Neural cell (in vitro differentiated cells): ENCODE data around the gene RPL35A. TPM values are rescaled to one million over a fixed set of nuclear protein-coding genes. Genes with fewer than 3 reads are reported as not detected.

ENCODE experiments used
- H2AFZ ChIP-seq: fragments of 200-600, 300-800 bp; sonication (generic), shearing (Covaris generic); 2 replicates; pipeline ENCODE4 v1.6.0; 2014; ENCODE audit warnings: low read depth, mild to moderate bottlenecking, antibody characterized with exemption, low read length, moderate library complexity
- H3F3A ChIP-seq: fragments of 200-600 bp; shearing (Covaris generic); 2 replicates; pipeline ENCODE4 v1.6.1; 2016; ENCODE audit warnings: mild to moderate bottlenecking, moderate library complexity, mixed read lengths, antibody characterized with exemption, low read length; ENCODE audit not compliant: insufficient read depth, poor library complexity, severe bottlenecking
- H3K27ac ChIP-seq: fragments of 200-600, 300-800 bp; sonication (generic), shearing (Covaris generic); 2 replicates; pipeline ENCODE4 v1.5.1; 2014; ENCODE audit warnings: mild to moderate bottlenecking, low read length, moderate library complexity
- H3K27me3 ChIP-seq: fragments of 300-800, 200-600 bp; sonication (generic), shearing (Covaris generic); 2 replicates; pipeline ENCODE4 v1.6.0; 2014; ENCODE audit warnings: mild to moderate bottlenecking, low read depth, low read length, moderate library complexity; ENCODE audit not compliant: insufficient read depth
- H3K36me3 ChIP-seq: fragments of 300-800, 200-600 bp; sonication (generic), shearing (Covaris generic); 2 replicates; pipeline ENCODE4 v1.5.1; 2014; ENCODE audit warnings: mild to moderate bottlenecking, antibody characterized with exemption, low read length, moderate library complexity; ENCODE audit not compliant: insufficient read depth
- H3K4me2 ChIP-seq: fragments of 300-800, 200-600 bp; sonication (generic), shearing (Covaris generic); 2 replicates; pipeline ENCODE4 v1.6.0; 2014; ENCODE audit warnings: mild to moderate bottlenecking, low read length
- H3K4me3 ChIP-seq: fragments of 300-800, 200-600 bp; sonication (generic), shearing (Covaris generic); 2 replicates; pipeline ENCODE4 v1.5.1; 2014; ENCODE audit warnings: mild to moderate bottlenecking, low read length, moderate library complexity
- H3K79me2 ChIP-seq: fragments of 200-600 bp; shearing (Covaris generic); replicated peaks from 2 replicates; pipeline ENCODE4 v1.6.0; 2014; ENCODE audit warnings: mild to moderate bottlenecking, low read length, moderate library complexity; ENCODE audit not compliant: insufficient read depth
- H3K9ac ChIP-seq: fragments of 300-800, 200-600 bp; sonication (generic), shearing (Covaris generic); 2 replicates; pipeline ENCODE4 v1.6.1; 2016; ENCODE audit warnings: mild to moderate bottlenecking, low read length, mixed read lengths
- H3K9me2 ChIP-seq: fragments of 200-600 bp; shearing (Covaris generic); 2 replicates; pipeline ENCODE4 v1.6.1; 2016; ENCODE audit warnings: mild to moderate bottlenecking, low read length, mixed read lengths; ENCODE audit not compliant: insufficient read depth
- H3K9me3 ChIP-seq: fragments of 200-600, 300-800 bp; sonication (generic), shearing (Covaris generic); 2 replicates; pipeline ENCODE4 v1.6.1; 2016; ENCODE audit warnings: mild to moderate bottlenecking, mixed run types, low read length, moderate library complexity, mixed read lengths
- H4K20me1 ChIP-seq: fragments of 200-600 bp; shearing (Covaris generic); 2 replicates; pipeline ENCODE4 v1.6.1; 2016; ENCODE audit warnings: mild to moderate bottlenecking, mixed run types; ENCODE audit not compliant: insufficient read depth
- EP300 ChIP-seq: fragments of 450-650 bp; conservative IDR thresholded peaks from 2 replicates; pipeline ENCODE4 v1.6.1; 2014; ENCODE audit warnings: antibody characterized with exemption, mild to moderate bottlenecking, moderate library complexity; ENCODE audit not compliant: poor library complexity, severe bottlenecking
- EZH2 ChIP-seq: fragments of 200-600, 300-800 bp; shearing (Covaris generic), sonication (generic); IDR thresholded peaks from 2 replicates; pipeline ENCODE4 v1.6.1; 2014; ENCODE audit warnings: antibody characterized with exemption, low read length, borderline replicate concordance, mild to moderate bottlenecking; ENCODE audit not compliant: insufficient read depth, poor library complexity, severe bottlenecking
- MXI1 ChIP-seq: fragments of 450-650 bp; conservative IDR thresholded peaks from 2 replicates; pipeline ENCODE4 v1.6.1; 2014; ENCODE audit warnings: antibody characterized with exemption, mild to moderate bottlenecking; ENCODE audit not compliant: poor library complexity, severe bottlenecking
- POLR2AphosphoS5 ChIP-seq: IDR thresholded peaks from 2 replicates; pipeline ENCODE4 v1.6.1; 2012
- RAD21 ChIP-seq: fragments of 450-650 bp; conservative IDR thresholded peaks from 2 replicates; pipeline ENCODE4 v1.6.1; 2014; ENCODE audit warnings: antibody characterized with exemption, mild to moderate bottlenecking, moderate library complexity
- SMC3 ChIP-seq: fragments of 450-650 bp; conservative IDR thresholded peaks from 2 replicates; pipeline ENCODE4 v1.6.1; 2014; ENCODE audit warnings: antibody characterized with exemption, mild to moderate bottlenecking, moderate library complexity; ENCODE audit not compliant: poor library complexity
- TAF1 ChIP-seq: IDR thresholded peaks from 2 replicates; pipeline ENCODE4 v1.6.1; 2012; ENCODE audit warnings: low read depth
- polyA plus RNA-seq: library from polyadenylated mRNA; depleted of rRNA; stranded (reverse); fragments of >200 nt; gene quantifications from 2 replicates; pipeline ENCODE4 v1.2.3, GENCODE V29; 2014
- TF ChIP-seq, protein P1 (sequence below): IDR thresholded peaks from 2 replicates; pipeline ENCODE4 v1.6.1; 2012; ENCODE audit warnings: borderline replicate concordance
- TF ChIP-seq, protein P2 (sequence below): fragments of 450-650 bp; IDR thresholded peaks from 2 replicates; pipeline ENCODE4 v1.5.1; 2014; ENCODE audit warnings: antibody characterized with exemption, mild to moderate bottlenecking, moderate library complexity; ENCODE audit not compliant: poor library complexity, severe bottlenecking

The RPL35A gene
- polyA plus RNA-seq, 1 donor from 2014 or later = 1,553 TPM

- no peaks in the 10 kb centered on the region for H3K36me3 ChIP-seq
- no peak overlapping the region for H3K4me2 ChIP-seq
- no peak overlapping the region for H3K27ac ChIP-seq
- TF ChIP-seq, protein P1, sequence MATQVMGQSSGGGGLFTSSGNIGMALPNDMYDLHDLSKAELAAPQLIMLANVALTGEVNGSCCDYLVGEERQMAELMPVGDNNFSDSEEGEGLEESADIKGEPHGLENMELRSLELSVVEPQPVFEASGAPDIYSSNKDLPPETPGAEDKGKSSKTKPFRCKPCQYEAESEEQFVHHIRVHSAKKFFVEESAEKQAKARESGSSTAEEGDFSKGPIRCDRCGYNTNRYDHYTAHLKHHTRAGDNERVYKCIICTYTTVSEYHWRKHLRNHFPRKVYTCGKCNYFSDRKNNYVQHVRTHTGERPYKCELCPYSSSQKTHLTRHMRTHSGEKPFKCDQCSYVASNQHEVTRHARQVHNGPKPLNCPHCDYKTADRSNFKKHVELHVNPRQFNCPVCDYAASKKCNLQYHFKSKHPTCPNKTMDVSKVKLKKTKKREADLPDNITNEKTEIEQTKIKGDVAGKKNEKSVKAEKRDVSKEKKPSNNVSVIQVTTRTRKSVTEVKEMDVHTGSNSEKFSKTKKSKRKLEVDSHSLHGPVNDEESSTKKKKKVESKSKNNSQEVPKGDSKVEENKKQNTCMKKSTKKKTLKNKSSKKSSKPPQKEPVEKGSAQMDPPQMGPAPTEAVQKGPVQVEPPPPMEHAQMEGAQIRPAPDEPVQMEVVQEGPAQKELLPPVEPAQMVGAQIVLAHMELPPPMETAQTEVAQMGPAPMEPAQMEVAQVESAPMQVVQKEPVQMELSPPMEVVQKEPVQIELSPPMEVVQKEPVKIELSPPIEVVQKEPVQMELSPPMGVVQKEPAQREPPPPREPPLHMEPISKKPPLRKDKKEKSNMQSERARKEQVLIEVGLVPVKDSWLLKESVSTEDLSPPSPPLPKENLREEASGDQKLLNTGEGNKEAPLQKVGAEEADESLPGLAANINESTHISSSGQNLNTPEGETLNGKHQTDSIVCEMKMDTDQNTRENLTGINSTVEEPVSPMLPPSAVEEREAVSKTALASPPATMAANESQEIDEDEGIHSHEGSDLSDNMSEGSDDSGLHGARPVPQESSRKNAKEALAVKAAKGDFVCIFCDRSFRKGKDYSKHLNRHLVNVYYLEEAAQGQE = no peak
- no peak for TF ChIP-seq RAD21
- TF ChIP-seq, protein P2, sequence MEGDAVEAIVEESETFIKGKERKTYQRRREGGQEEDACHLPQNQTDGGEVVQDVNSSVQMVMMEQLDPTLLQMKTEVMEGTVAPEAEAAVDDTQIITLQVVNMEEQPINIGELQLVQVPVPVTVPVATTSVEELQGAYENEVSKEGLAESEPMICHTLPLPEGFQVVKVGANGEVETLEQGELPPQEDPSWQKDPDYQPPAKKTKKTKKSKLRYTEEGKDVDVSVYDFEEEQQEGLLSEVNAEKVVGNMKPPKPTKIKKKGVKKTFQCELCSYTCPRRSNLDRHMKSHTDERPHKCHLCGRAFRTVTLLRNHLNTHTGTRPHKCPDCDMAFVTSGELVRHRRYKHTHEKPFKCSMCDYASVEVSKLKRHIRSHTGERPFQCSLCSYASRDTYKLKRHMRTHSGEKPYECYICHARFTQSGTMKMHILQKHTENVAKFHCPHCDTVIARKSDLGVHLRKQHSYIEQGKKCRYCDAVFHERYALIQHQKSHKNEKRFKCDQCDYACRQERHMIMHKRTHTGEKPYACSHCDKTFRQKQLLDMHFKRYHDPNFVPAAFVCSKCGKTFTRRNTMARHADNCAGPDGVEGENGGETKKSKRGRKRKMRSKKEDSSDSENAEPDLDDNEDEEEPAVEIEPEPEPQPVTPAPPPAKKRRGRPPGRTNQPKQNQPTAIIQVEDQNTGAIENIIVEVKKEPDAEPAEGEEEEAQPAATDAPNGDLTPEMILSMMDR = no peak
- no peaks in the 10 kb centered on the region for H3K9me2 ChIP-seq
- no peaks in the 10 kb centered on the region for H3K27me3 ChIP-seq
- H3K79me2 ChIP-seq = no peaks in the 10 kb centered on the region
- H3K9ac ChIP-seq = no peak overlapping the region
- no peaks in the 10 kb centered on the region for H3F3A ChIP-seq
- no peaks in the 10 kb centered on the region for H3K9me3 ChIP-seq
- H3K4me3 ChIP-seq = no peak overlapping the region
- no peak overlapping the region for H2AFZ ChIP-seq
- H4K20me1 ChIP-seq = no peaks in the 10 kb centered on the region
Observed at GRCh38 chr3:197989651-197990050, 39.7 kb downstream of the RPL35A start.

GRCh38 chr3:197994736-197995135 is 44.7 kb downstream of the RPL35A start:
- H3K79me2 ChIP-seq = no peaks in the 10 kb centered on the region
- H3K36me3 ChIP-seq = no peaks in the 10 kb centered on the region
- H3F3A ChIP-seq = no peaks in the 10 kb centered on the region
- H2AFZ ChIP-seq = no peak overlapping the region
- H3K27ac ChIP-seq = no peak overlapping the region
- no peaks in the 10 kb centered on the region for H3K9me3 ChIP-seq
- no peaks in the 10 kb centered on the region for H3K9me2 ChIP-seq
- TF ChIP-seq EZH2 (no peak), RAD21 (no peak), SMC3 (no peak), EP300 (no peak), TAF1 (no peak), MXI1 (no peak), POLR2AphosphoS5 (no peak)
- TF ChIP-seq, protein P2 = no peak
- TF ChIP-seq, protein P1 = no peak
- H3K27me3 ChIP-seq = no peaks in the 10 kb centered on the region
- no peaks in the 10 kb centered on the region for H4K20me1 ChIP-seq
- H3K9ac ChIP-seq = no peak overlapping the region
- H3K4me3 ChIP-seq = no peak overlapping the region
- no peak overlapping the region for H3K4me2 ChIP-seq
